ENCODE results near the gene PGR.

The PGR gene

GRCh38 chr11:101008961-101009689 is 120.5 kb downstream of the PGR start:
- no peak for DNase-seq (ENCODE audit: low read depth)

- DNase-seq (ENCODE audit: low read depth) = no peak
Measured at GRCh38 chr11:101003468-101003867, 126.1 kb downstream of the PGR start.

DNA sequence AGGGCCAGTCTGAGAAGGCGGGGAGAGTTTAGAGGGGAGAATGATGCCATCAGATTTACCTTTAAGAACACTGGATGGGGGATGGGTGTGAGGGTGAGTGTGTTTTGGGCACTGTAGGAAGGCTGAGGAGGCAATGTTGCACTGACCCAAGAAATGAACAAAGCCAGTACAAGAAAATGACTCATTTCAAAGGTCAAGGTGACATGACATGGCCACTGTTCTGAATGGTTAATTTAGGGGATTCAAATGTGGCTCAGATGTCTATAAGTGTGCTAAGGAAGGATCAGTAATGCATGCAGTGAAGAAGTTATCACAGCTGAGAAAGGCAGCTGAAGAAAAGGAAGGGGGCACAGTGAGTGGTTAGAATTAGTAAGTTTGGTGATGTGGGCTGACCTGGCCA is 129.9 kb downstream of the PGR start:
- no peak for DNase-seq (ENCODE audit: low read depth)

GRCh38 chr11:100994966-100995365 is 134.6 kb downstream of the PGR start:
- DNase-seq (ENCODE audit: low read depth) = no peak

GRCh38 chr11:100991541-100991940 is 138.1 kb downstream of the PGR start:
- DNase-seq (ENCODE audit: low read depth) = no peak

DNA sequence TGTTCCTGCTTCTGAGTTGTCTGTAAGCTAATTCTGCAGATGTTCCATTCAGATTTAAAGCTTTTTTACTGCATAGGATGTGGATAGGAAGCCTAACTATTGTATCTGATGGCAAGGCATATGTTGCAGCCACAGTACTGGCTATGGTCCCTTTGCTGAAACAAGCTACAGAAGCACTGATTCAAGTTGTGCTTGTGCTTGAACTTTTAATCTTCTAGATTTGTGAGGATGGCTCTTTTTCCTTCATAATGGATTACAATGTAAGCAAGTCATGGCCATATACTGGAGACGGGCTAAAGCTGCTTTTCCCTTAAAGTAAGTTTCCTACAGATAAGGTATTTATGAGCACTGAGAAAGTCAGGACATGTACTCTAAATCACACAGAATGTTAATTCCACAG is 138.7 kb downstream of the PGR start:
- DNase-seq (ENCODE audit: low read depth) = no peak

GRCh38 chr11:100984668-100985067 is 144.9 kb downstream of the PGR start:
- DNase-seq (ENCODE audit: low read depth) = no peak

GRCh38 chr11:100981196-100981824 is 148.3 kb downstream of the PGR start:
- DNase-seq (ENCODE audit: low read depth) = no peak

- no peak for DNase-seq (ENCODE audit: low read depth)
Measured at GRCh38 chr11:100980156-100980555, 149.5 kb downstream of the PGR start.
